ENCODE data around the gene DESI1. TPM values are rescaled to one million over a fixed set of nuclear protein-coding genes. Genes with fewer than 3 reads are reported as not detected.
"Not testable (repeated sequence)": the region's sequence is repeated elsewhere in the genome, so short reads cannot be mapped to it uniquely, and the experiment has no call there.

DESI1 gene
- total and polyA plus RNA-seq, 2 of the 13 experiments (the other 11 are each of a cell fraction or from before 2014, with no cell fraction given), result 21.6 to 29.2 TPM

DNA sequence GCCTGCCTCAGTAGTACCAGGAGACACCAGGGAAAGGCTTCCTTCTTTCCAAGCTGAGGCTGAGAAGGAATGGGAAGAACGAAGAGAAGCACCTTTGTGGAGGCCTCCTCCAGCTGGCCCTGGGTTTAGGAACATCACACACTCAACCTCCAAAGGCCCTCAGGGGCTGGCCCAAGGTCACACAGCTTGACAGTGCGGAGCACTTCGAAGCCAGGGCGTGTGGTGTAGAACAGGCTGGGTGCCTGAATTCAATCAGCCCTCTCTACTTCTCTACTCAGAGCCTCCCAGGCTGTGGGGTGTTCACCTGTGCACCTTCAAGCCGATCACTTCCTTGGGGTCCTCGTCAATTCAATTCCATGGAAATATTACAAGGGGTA lies 60.8 kb downstream of the DESI1 start:
- H3K9me3 ChIP-seq (ENCODE audit: low read length), result no peaks in the 10 kb centered on the region
- WGBS (ENCODE audit: low lambda C conversion rate), result 0% methylated on average over 2 of the region's 6 CpGs
- CTCF ChIA-PET (ENCODE audit: low intra/inter-chr PET ratio, low total read pairs), result no interaction called here
- BruUV-seq (replicated peaks), result no TSS peak
- no peaks in the 10 kb centered on the region for H3K36me3 ChIP-seq (replicated peaks in 1 of 2; ENCODE audit: control insufficient read depth in 1 of 2, insufficient read depth in 2 of 2, low read length in 2 of 2)
- no peak for DNase-seq (ENCODE audit: low spot score)
- POLR2A ChIA-PET, result interaction anchor here (1.4 to 2.3 kb wide), 5 partner anchors 8 to 30 kb away, joined by 4 to 10 read pairs (median 5); no protein-coding TSS in a partner anchor
- H3K4me1 ChIP-seq (ENCODE audit: insufficient read depth, low read length), result peaks cover 91% of the 10 kb centered on the region
- peak overlapping the region in 2 of 3 experiments; percentile 26 to 65; a peak in 2 of 6 replicates for H3K4me3 ChIP-seq (replicated peaks in 1 of 3; ENCODE audit: insufficient read depth in 1 of 3, low read depth in 2 of 3, low read length in 3 of 3)
- no peak overlapping the region for H2AFZ ChIP-seq (ENCODE audit: low read length)
- no peaks in the 10 kb centered on the region for H4K20me1 ChIP-seq (ENCODE audit: insufficient read depth, low read length)
- intact Hi-C loops (cut with micrococcal nuclease; ENCODE audit: unreplicated experiment), result no loop called here
- H3K4me2 ChIP-seq (ENCODE audit: low read depth, low read length), result peak overlapping the region; percentile 91
- no peak for FAIRE-seq
- H3K79me2 ChIP-seq (ENCODE audit: insufficient read depth, low read length), result no peaks in the 10 kb centered on the region
- TF ChIP-seq, protein P1, sequence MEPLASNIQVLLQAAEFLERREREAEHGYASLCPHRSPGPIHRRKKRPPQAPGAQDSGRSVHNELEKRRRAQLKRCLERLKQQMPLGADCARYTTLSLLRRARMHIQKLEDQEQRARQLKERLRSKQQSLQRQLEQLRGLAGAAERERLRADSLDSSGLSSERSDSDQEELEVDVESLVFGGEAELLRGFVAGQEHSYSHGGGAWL (CRISPR knock-in tag; IDR thresholded peaks at IDR 0.05), result no peak
- TF ChIP-seq SOX6 (IDR thresholded peaks at IDR 0.05) (no peak), SOX6 (CRISPR knock-in tag; IDR thresholded peaks at IDR 0.05) (0 out of 2 replicates have a peak, but pooled peaks have one; percentile 13), U2AF1 (optimal IDR thresholded peaks at IDR 0.05; ENCODE audit: low read depth, low read length) (no peak), CAMTA2 (CRISPR knock-in tag; IDR thresholded peaks at IDR 0.05; ENCODE audit: borderline replicate concordance) (no peak)
- TF ChIP-seq, protein P2, sequence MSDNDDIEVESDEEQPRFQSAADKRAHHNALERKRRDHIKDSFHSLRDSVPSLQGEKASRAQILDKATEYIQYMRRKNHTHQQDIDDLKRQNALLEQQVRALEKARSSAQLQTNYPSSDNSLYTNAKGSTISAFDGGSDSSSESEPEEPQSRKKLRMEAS (IDR thresholded peaks at IDR 0.05), result 0 out of 2 replicates have a peak, but pooled peaks have one; percentile 30
- H3K27me3 ChIP-seq (ENCODE audit: control insufficient read depth in 1 of 2, insufficient read depth in 2 of 2, low read length in 2 of 2), result peaks cover 0 to 29% of the 10 kb centered on the region in 2 experiments; a peak in 4 of 5 replicates
- in situ Hi-C loops (cut with HindIII; ENCODE audit: extremely low pct_ligation_motif_present, low pct_unique_long_range_greater_than_20kb), result no loop called here
- peak overlapping the region; percentile 34; the same call in 1 of the 2 replicates for H3K9ac ChIP-seq (ENCODE audit: insufficient read depth, low read depth, low read length)
- no peak overlapping the region for H3K27ac ChIP-seq (ENCODE audit: extremely low read length, insufficient read depth, low read length)
- peak; percentile 42 for ATAC-seq

DNA sequence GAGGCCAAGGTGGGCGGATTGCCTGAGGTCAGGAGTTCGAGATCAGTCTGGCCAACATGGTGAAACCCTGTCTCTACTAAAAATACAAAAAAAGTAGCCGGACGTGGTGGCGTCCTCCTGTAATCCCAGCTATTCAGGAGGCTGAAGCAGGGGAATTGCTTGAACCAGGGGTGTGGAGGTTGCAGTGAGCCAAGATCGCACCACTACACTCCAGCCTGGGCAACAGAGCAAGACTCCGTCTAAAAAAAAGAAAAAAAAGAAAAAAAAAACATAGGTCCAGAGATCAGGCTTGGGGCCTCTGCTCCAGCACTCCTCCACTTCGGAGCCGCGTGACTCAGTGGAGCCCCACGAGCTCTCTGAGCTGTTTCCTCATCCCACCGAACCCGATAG lies 62.6 kb downstream of the DESI1 start:
- H3K36me3 ChIP-seq (replicated peaks in 1 of 2; ENCODE audit: control insufficient read depth in 1 of 2, insufficient read depth in 2 of 2, low read length in 2 of 2); in situ Hi-C loops (cut with HindIII; ENCODE audit: extremely low pct_ligation_motif_present, low pct_unique_long_range_greater_than_20kb); BruUV-seq (replicated peaks); H4K20me1 ChIP-seq (ENCODE audit: insufficient read depth, low read length); intact Hi-C loops (cut with micrococcal nuclease; ENCODE audit: unreplicated experiment); FAIRE-seq; H3K9me3 ChIP-seq (ENCODE audit: low read length); H3K79me2 ChIP-seq (ENCODE audit: insufficient read depth, low read length); ATAC-seq; DNase-seq (ENCODE audit: low spot score); TF ChIP-seq SOX6 (IDR thresholded peaks at IDR 0.05): not testable (repeated sequence)
- ChIA-PET POLR2A (interaction anchor here (1.3 to 2.5 kb wide), 7 partner anchors 9 to 112 kb away, joined by 3 to 24 read pairs (median 7); partner anchors contain the start of genes PMM1 and TOB2), CTCF (ENCODE audit: low intra/inter-chr PET ratio, low total read pairs) (interaction anchor here (1.4 to 2.3 kb wide), 2 partner anchors 18 to 26 kb away, joined by 3 to 5 read pairs; no protein-coding TSS in a partner anchor)
- Histone ChIP-seq H3K27me3 (ENCODE audit: control insufficient read depth in 1 of 2, insufficient read depth in 2 of 2, low read length in 2 of 2) (peaks cover 0 to 29% of the 10 kb centered on the region in 2 experiments; a peak in 4 of 5 replicates), H3K4me2 (ENCODE audit: low read depth, low read length) (peak overlapping the region; percentile 93), H3K9ac (ENCODE audit: insufficient read depth, low read depth, low read length) (peak overlapping the region; percentile 54; the same call in 1 of the 2 replicates), H3K27ac (ENCODE audit: extremely low read length, insufficient read depth, low read length) (peak overlapping the region; percentile 8), H2AFZ (ENCODE audit: low read length) (peak overlapping the region; percentile 70), H3K4me1 (ENCODE audit: insufficient read depth, low read length) (peaks cover 89% of the 10 kb centered on the region), H3K4me3 (replicated peaks in 1 of 3; ENCODE audit: insufficient read depth in 1 of 3, low read depth in 2 of 3, low read length in 3 of 3) (peak overlapping the region; percentile 27 to 72 (median 56); a peak in 4 of 6 replicates)
- WGBS (ENCODE audit: low lambda C conversion rate), result 11% methylated on average over 13 of the region's 13 CpGs
- TF ChIP-seq, protein P3, sequence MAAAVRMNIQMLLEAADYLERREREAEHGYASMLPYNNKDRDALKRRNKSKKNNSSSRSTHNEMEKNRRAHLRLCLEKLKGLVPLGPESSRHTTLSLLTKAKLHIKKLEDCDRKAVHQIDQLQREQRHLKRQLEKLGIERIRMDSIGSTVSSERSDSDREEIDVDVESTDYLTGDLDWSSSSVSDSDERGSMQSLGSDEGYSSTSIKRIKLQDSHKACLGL (CRISPR knock-in tag; IDR thresholded peaks at IDR 0.05), result 0 out of 2 replicates have a peak, but pooled peaks have one; percentile 28
- 0 out of 2 replicates have a peak, but pooled peaks have one; percentile 15 for TF ChIP-seq KDM5B (CRISPR knock-in tag; IDR thresholded peaks at IDR 0.05; ENCODE audit: borderline replicate concordance)
- TF ChIP-seq SOX6 (CRISPR knock-in tag; IDR thresholded peaks at IDR 0.05), result 0 out of 2 replicates have a peak, but pooled peaks have one; percentile 16
- peak; percentile 92 for TF ChIP-seq ZNF121 (CRISPR knock-in tag; IDR thresholded peaks at IDR 0.05)

All from HepG2 (cell line).